ENCODE data around the gene ADGRV1. TPM values are rescaled to one million over a fixed set of nuclear protein-coding genes. Genes with fewer than 3 reads are reported as not detected.

The ADGRV1 gene
- total RNA-seq, 1 experiment from 2014 or later = 64.8 TPM

GRCh38 chr5:91006713-91007112 lies 448.1 kb downstream of the ADGRV1 start:
- Histone ChIP-seq H4K5ac (ENCODE audit: insufficient read length, low read depth, low read length) (no peak overlapping the region), H2AK5ac (ENCODE audit: insufficient read length, low read length) (no peak overlapping the region), H3K56ac (ENCODE audit: insufficient read length, low read depth, low read length) (no peak overlapping the region), H2BK120ac (ENCODE audit: low read depth, low read length, poor library complexity, severe bottlenecking) (no peak overlapping the region), H4K20me1 (ENCODE audit: control insufficient read depth, insufficient read depth, insufficient read length) (no peaks in the 10 kb centered on the region), H3K23ac (ENCODE audit: insufficient read length, low read depth, low read length) (no peak overlapping the region), H4K91ac (ENCODE audit: insufficient read length, low read depth, low read length) (no peak overlapping the region), H2BK15ac (ENCODE audit: low read depth, low read length) (no peak overlapping the region), H2AFZ (ENCODE audit: low read length) (no peak overlapping the region), H3K27ac (ENCODE audit: insufficient read length, low read depth, low read length) (no peak overlapping the region), H3K4me1 (ENCODE audit: insufficient read depth, low read length) (no peaks in the 10 kb centered on the region), H3K4me2 (ENCODE audit: insufficient read depth, insufficient read length, low read length) (no peak overlapping the region), H3K23me2 (ENCODE audit: insufficient read length, low read depth, low read length, poor library complexity, severe bottlenecking) (no peaks in the 10 kb centered on the region), H3T11ph (ENCODE audit: low read length) (no peak overlapping the region), H3K9me3 (ENCODE audit: control insufficient read depth, low read depth, low read length) (no peaks in the 10 kb centered on the region), H3K18ac (ENCODE audit: insufficient read length, low read depth, low read length) (no peak overlapping the region), H3K79me2 (ENCODE audit: insufficient read depth, low read length) (no peaks in the 10 kb centered on the region), H3K14ac (ENCODE audit: insufficient read depth, low read length) (no peak overlapping the region), H2BK12ac (ENCODE audit: insufficient read length, low read depth, low read length) (peak overlapping the region; percentile 22), H3K79me1 (ENCODE audit: insufficient read depth, low read depth, low read length, poor library complexity, severe bottlenecking) (no peaks in the 10 kb centered on the region), H3K27me3 (ENCODE audit: insufficient read depth, low read length) (no peaks in the 10 kb centered on the region), H2BK5ac (ENCODE audit: insufficient read length, low read length) (no peak overlapping the region), H3K4ac (ENCODE audit: low read depth, low read length) (no peak overlapping the region), H4K8ac (replicated peaks; ENCODE audit: insufficient read length, low read depth, low read length) (no peak overlapping the region), H3K9ac (ENCODE audit: extremely low read depth, insufficient read length, low read length) (no peak overlapping the region), H2BK20ac (ENCODE audit: low read depth, low read length, poor library complexity, severe bottlenecking) (no peak overlapping the region)
- Mint-ChIP-seq H3K9me3 (no peaks in the 10 kb centered on the region), H3K4me1 (no peaks in the 10 kb centered on the region), H3K36me3 (ENCODE audit: insufficient read depth in 1 of 3, low read depth in 3 of 3) (peaks cover 0 to under 1% (median 0%) of the 10 kb centered on the region in 3 experiments; a peak in 1 of 7 replicates), H3K27me3 (ENCODE audit: low read depth) (no peaks in the 10 kb centered on the region), H3K4me3 (no peak overlapping the region), H3K27ac (peak overlapping the region in 1 of 3 experiments; percentile 2; a peak in 1 of 7 replicates)
- no CpG with 5 or more reads among the region's 2 CpGs for WGBS (ENCODE audit: extremely low coverage, insufficient read length, low lambda C conversion rate)
- TF ChIP-seq CTCF (conservative IDR thresholded peaks at IDR 0.05) = no peak
- no peak for DNase-seq

All from H9 (cell line).